Heart left ventricle (tissue), 13 donors: ENCODE data around the gene NAT10.

ENCODE experiments used
- CTCF ChIP-seq, 12 donors: fragments of 200-600 bp; sonication (generic) in 4 of 12; IDR thresholded peaks; one replicate each; pipeline versions ENCODE4 v1.5.0 to v1.8.0; 2018 to 2022; ENCODE audit warnings: antibody characterized with exemption in 12 of 12, mild to moderate bottlenecking in 5 of 12
- POLR2A ChIP-seq, 2 donors: fragments of 450-650 bp; IDR thresholded peaks; one replicate each; pipeline ENCODE4 v1.6.1; 2017; ENCODE audit warnings: antibody characterized with exemption in 2 of 2, mild to moderate bottlenecking in 2 of 2, moderate library complexity in 2 of 2
- donor health status: ischemic (EF 13 %, LVEDD 7.1; RV severe dilation, severe dysfunction).
- donor health status: DM: no; HTN: yes; CAD: no.
- donor health status: DM: no; HTN: no; CAD: no.
- donor health status: ischemic (EF 25% LVEDD 6.9; RV normal size, moderate dysfunction).
- donor health status: ischemic (EF 25% LVEDD 5.7; RV mildly dilated, moderate dysfunction).
- donor health status: ischemic (EF 35%, LVEDD 5.7; RV mildly dilated, moderate dysfunction).
- donor health status: nonischemic (EF 11% LVEDD 7.7; RV severe dilation, severe dysfunction).
- donor health status: DM: yes; HTN: yes; CAD: no.
- donor health status: PGD.
- donor health status: ischemic (EF 29% LVEDD 5.4; RV normal size, mild dysfunction).
- donor health status: nonischemic (EF 23%, LVEDD 6.1; RV moderate dilation, normal function).

GRCh38 chr11:34063061-34063795 lies 42.2 kb upstream of the NAT10 start:
- TF ChIP-seq CTCF (IDR thresholded peaks at IDR 0.05), result no peak
- no peak for TF ChIP-seq POLR2A (IDR thresholded peaks at IDR 0.05)
